ENCODE data around the gene SAP130. TPM values are rescaled to one million over a fixed set of nuclear protein-coding genes. Genes with fewer than 3 reads are reported as not detected.

The SAP130 gene
- total and polyA plus RNA-seq, 2 of the 4 experiments (the other 2 are of a cell fraction): 6.1 to 17.1 TPM

DNA sequence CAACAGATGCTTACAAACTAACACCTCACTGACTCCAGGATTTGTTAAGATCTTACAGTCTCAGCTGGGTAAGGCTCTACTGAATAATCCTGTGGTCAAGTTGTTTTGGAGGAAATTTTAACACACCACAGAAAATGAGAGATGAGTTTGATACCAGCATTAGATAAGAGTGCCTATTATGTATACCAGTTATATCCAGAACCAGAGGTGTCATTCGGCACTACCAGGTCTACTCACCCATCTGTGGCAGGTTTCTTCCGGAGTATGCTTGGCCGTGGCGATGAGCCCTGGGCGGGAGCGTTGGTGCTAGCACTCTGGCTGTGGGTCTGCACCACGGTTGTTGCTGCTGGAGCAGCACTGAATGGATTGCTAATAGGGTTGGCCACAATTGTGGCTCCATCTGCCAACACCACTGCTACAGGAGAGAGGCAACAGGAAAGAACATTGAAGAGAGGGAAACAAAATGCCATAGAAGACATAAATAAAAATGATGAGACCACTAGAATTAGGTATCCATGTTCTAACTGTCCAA is 41.2 kb downstream of the SAP130 start:
- TF ChIP-seq RFX5 (IDR thresholded peaks at IDR 0.05; ENCODE audit: low read depth, low read length) (no peak), BHLHE40 (IDR thresholded peaks at IDR 0.05; ENCODE audit: low read depth, low read length) (no peak), POLR2A (IDR thresholded peaks at IDR 0.05; ENCODE audit: low read depth, low read length) (no peak), RCOR1 (IDR thresholded peaks at IDR 0.05; ENCODE audit: insufficient replicate concordance, low read length) (no peak), FOS (IDR thresholded peaks at IDR 0.05; ENCODE audit: low read depth, low read length) (no peak), CEBPB (IDR thresholded peaks at IDR 0.05; ENCODE audit: low read depth, low read length) (no peak), ELK1 (IDR thresholded peaks at IDR 0.05; ENCODE audit: borderline replicate concordance, low read depth, low read length) (no peak), MXI1 (IDR thresholded peaks at IDR 0.05; ENCODE audit: borderline replicate concordance, low read depth, low read length) (no peak), CHD1 (IDR thresholded peaks at IDR 0.05; ENCODE audit: low read depth, low read length) (no peak), NFE2L2 (IDR thresholded peaks at IDR 0.05; ENCODE audit: low read depth, low read length) (no peak), MAZ (IDR thresholded peaks at IDR 0.05; ENCODE audit: borderline replicate concordance, low read depth, low read length) (no peak), SMC3 (IDR thresholded peaks at IDR 0.05; ENCODE audit: low read depth, low read length) (no peak), USF2 (IDR thresholded peaks at IDR 0.05; ENCODE audit: low read depth, low read length) (no peak), MAFK (IDR thresholded peaks at IDR 0.05; ENCODE audit: low read depth, low read length) (no peak)
- TF ChIP-seq, protein P1, sequence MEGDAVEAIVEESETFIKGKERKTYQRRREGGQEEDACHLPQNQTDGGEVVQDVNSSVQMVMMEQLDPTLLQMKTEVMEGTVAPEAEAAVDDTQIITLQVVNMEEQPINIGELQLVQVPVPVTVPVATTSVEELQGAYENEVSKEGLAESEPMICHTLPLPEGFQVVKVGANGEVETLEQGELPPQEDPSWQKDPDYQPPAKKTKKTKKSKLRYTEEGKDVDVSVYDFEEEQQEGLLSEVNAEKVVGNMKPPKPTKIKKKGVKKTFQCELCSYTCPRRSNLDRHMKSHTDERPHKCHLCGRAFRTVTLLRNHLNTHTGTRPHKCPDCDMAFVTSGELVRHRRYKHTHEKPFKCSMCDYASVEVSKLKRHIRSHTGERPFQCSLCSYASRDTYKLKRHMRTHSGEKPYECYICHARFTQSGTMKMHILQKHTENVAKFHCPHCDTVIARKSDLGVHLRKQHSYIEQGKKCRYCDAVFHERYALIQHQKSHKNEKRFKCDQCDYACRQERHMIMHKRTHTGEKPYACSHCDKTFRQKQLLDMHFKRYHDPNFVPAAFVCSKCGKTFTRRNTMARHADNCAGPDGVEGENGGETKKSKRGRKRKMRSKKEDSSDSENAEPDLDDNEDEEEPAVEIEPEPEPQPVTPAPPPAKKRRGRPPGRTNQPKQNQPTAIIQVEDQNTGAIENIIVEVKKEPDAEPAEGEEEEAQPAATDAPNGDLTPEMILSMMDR (conservative IDR thresholded peaks at IDR 0.05; ENCODE audit: low read depth, low read length): no peak
- H3K9me3 ChIP-seq (ENCODE audit: control insufficient read depth, insufficient read depth, low read length): no peaks in the 10 kb centered on the region
- peaks cover 46% of the 10 kb centered on the region for H3K36me3 ChIP-seq (ENCODE audit: control insufficient read depth, insufficient read depth, low read length)
- H3K9me1 ChIP-seq (ENCODE audit: insufficient read depth, low read length): peaks cover 6% of the 10 kb centered on the region; the same call in 1 of the 2 replicates
- no peak overlapping the region for H3K14ac ChIP-seq (replicated peaks; ENCODE audit: low read depth, low read length)
- no peak overlapping the region for H4K5ac ChIP-seq (ENCODE audit: low read depth, low read length)
- intact Hi-C loops (cut with micrococcal nuclease): no loop called here
- no peak overlapping the region for H3K27ac ChIP-seq (ENCODE audit: insufficient read depth, low read length)
- WGBS, 2 experiments (ENCODE audit: extremely low coverage in 2 of 2, insufficient read length in 1 of 2): no CpG with 5 or more reads among the region's 7 CpGs
- peaks cover 4 to 10% of the 10 kb centered on the region in 2 experiments; a peak in 2 of 4 replicates for H3K79me1 ChIP-seq (ENCODE audit: low read depth in 1 of 2, low read length in 2 of 2)
- no peak overlapping the region for H4K91ac ChIP-seq (ENCODE audit: insufficient read depth, low read depth, low read length)
- dilution Hi-C loops (cut with HindIII; ENCODE audit: low sequenced_read_pairs, unreplicated experiment): no loop called here
- no peak overlapping the region for H3K18ac ChIP-seq (ENCODE audit: low read depth, low read length)
- H2AK9ac ChIP-seq (replicated peaks; ENCODE audit: low read depth, low read length, poor library complexity): no peak overlapping the region
- POLR2A ChIA-PET (ENCODE audit: unreplicated experiment): no interaction called here
- no peaks in the 10 kb centered on the region for H3K27me3 ChIP-seq (ENCODE audit: control insufficient read depth, insufficient read depth, low read length)
- ATAC-seq (ENCODE audit: low read depth) (no peak), DNase-seq (no peak)
- no peak overlapping the region for H2BK20ac ChIP-seq (ENCODE audit: low read depth, low read length)
- no peak overlapping the region for H2AFZ ChIP-seq (replicated peaks; ENCODE audit: low read length, poor library complexity)
- no peak overlapping the region for H3K4me3 ChIP-seq (ENCODE audit: insufficient read depth, low read depth, low read length)
- no peak overlapping the region for H3K23ac ChIP-seq (ENCODE audit: low read depth, low read length)
- H3K4me2 ChIP-seq (ENCODE audit: low read depth, low read length): no peak overlapping the region
- H2BK120ac ChIP-seq (ENCODE audit: low read depth, low read length): no peak overlapping the region
- H2BK5ac ChIP-seq (ENCODE audit: low read depth, low read length, poor library complexity, severe bottlenecking): no peak overlapping the region
- H4K8ac ChIP-seq (ENCODE audit: low read depth in 2 of 2, low read length in 2 of 2): no peak overlapping the region
- H2BK15ac ChIP-seq (ENCODE audit: low read depth, low read length): no peak overlapping the region
- no peaks in the 10 kb centered on the region; the same call in 1 of the 2 replicates for H4K20me1 ChIP-seq (ENCODE audit: insufficient read depth, low read length)
- H3K56ac ChIP-seq (ENCODE audit: extremely low read depth, insufficient read depth, low read length): no peak overlapping the region
- CTCF ChIA-PET: no interaction called here
- H3K9ac ChIP-seq (ENCODE audit: low read depth, low read length): no peak overlapping the region
- no TSS peak for BruUV-seq (replicated peaks)
- no peaks in the 10 kb centered on the region; the same call in 1 of the 2 replicates for H3K4me1 ChIP-seq (ENCODE audit: control insufficient read depth, insufficient read depth, low read length)
- no peak overlapping the region for H2AK5ac ChIP-seq (ENCODE audit: low read depth, low read length)
- in situ Hi-C loops (cut with MboI; ENCODE audit: low sequenced_read_pairs): loop anchor here (25.0 kb wide), 1 partner anchor 699 kb away; the partner anchor contains the start of gene ERCC3
- no peak overlapping the region for H3K4ac ChIP-seq (ENCODE audit: low read depth, low read length)

Data from IMR-90 (cell line).